Measurements from ENCODE around the gene CFAP68. TPM values are rescaled to one million over a fixed set of nuclear protein-coding genes. Genes with fewer than 3 reads are reported as not detected.

Gene CFAP68
- total and polyA plus RNA-seq, 10 of the 15 experiments (the other 5 are each of a cell fraction or from before 2014, with no cell fraction given): 35.7 to 84.4 (median 64.1) TPM

DNA sequence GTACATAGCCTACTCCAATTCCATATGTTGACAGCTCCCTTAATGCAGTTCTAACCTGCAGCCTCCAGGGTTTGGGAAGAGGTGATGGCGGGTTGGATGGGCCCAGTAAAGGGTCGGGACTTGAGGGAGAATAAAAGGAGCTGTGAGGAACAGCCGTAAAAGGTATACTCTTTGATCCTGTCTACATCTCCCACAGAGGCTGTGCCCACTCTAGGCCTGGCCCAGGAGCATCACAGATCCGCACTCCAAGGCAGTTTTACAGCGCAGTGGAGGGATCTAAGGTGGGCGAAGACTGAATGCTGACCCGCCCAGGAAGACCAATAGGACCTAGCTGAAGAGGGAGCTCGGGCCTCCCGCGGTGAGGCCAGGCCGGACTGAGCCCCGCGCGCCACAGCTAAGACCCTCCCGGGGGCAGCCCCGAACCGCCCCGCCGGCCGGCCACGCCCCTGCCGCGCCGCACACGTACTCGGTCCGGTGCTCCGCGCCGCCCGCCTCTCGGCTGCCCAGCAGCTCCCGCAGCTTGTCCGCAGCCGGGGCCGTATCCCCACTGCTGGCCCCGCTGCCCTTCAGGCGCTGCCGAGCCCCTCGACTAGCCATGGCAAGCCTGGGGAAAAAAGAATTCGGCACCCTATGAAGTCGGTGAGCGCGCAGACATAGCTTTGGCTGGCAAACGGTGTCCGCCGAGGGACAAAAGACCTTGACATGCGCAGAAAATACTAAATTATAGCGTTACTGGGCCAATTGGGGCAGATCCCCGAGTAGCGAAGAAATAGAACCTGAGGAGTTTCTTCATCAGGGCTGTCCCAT is 8.3 kb upstream of the CFAP68 start, which contains the start of gene ALG9 (continued):
- TF ChIP-seq ELK1 (IDR thresholded peaks at IDR 0.05; ENCODE audit: low read depth, low read length) (no peak), SMAD5 (IDR thresholded peaks at IDR 0.05; ENCODE audit: low read depth) (no peak), ATF2 (IDR thresholded peaks at IDR 0.05; ENCODE audit: low read length) (no peak), FOXK2 (IDR thresholded peaks at IDR 0.05) (no peak), BCLAF1 (IDR thresholded peaks at IDR 0.05) (no peak), GATAD2B (conservative IDR thresholded peaks at IDR 0.05; ENCODE audit: low read depth) (peak; percentile 83), E4F1 (IDR thresholded peaks at IDR 0.05; ENCODE audit: borderline replicate concordance, partially characterized antibody) (no peak), DPF2 (IDR thresholded peaks at IDR 0.05) (peak; percentile 78), ZNF217 (IDR thresholded peaks at IDR 0.05) (no peak), STAT3 (IDR thresholded peaks at IDR 0.05; ENCODE audit: low read depth, low read length) (no peak), CREM (IDR thresholded peaks at IDR 0.05; ENCODE audit: low read depth) (peak; percentile 32; the same call in 1 of the 2 replicates), MTA3 (IDR thresholded peaks at IDR 0.05; ENCODE audit: borderline replicate concordance, low read length) (0 out of 2 replicates have a peak, but pooled peaks have one; percentile 62), EED (IDR thresholded peaks at IDR 0.05; ENCODE audit: low read depth) (no peak; the same call in 1 of the 2 replicates), SREBF2 (IDR thresholded peaks at IDR 0.05; ENCODE audit: low read length) (no peak)
- TF ChIP-seq, protein P1, sequence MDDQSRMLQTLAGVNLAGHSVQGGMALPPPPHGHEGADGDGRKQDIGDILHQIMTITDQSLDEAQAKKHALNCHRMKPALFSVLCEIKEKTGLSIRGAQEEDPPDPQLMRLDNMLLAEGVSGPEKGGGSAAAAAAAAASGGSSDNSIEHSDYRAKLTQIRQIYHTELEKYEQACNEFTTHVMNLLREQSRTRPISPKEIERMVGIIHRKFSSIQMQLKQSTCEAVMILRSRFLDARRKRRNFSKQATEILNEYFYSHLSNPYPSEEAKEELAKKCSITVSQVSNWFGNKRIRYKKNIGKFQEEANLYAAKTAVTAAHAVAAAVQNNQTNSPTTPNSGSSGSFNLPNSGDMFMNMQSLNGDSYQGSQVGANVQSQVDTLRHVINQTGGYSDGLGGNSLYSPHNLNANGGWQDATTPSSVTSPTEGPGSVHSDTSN (IDR thresholded peaks at IDR 0.05; ENCODE audit: insufficient replicate concordance, low read depth, low read length): no peak
- TF ChIP-seq, protein P2, sequence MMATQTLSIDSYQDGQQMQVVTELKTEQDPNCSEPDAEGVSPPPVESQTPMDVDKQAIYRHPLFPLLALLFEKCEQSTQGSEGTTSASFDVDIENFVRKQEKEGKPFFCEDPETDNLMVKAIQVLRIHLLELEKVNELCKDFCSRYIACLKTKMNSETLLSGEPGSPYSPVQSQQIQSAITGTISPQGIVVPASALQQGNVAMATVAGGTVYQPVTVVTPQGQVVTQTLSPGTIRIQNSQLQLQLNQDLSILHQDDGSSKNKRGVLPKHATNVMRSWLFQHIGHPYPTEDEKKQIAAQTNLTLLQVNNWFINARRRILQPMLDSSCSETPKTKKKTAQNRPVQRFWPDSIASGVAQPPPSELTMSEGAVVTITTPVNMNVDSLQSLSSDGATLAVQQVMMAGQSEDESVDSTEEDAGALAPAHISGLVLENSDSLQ (IDR thresholded peaks at IDR 0.05): no peak
